Liver (tissue), 9 donors: ENCODE data around the gene POMGNT1. TPM values are rescaled to one million over a fixed set of nuclear protein-coding genes. Genes with fewer than 3 reads are reported as not detected.

ENCODE experiments used
- DNase-seq: peaks from one replicate; pipeline ENCODE4 v3.0.0-alpha.2; 2017; ENCODE audit warnings: low spot score
- H3K27ac ChIP-seq, 2 donors: one replicate each; pipeline ENCODE4 v1.7.0; 2013; ENCODE audit warnings: inconsistent platforms in 2 of 2, low read length in 2 of 2, control low read depth in 1 of 2, low read depth in 1 of 2, mild to moderate bottlenecking in 1 of 2
- H3K27me3 ChIP-seq, 4 donors: one replicate each; pipeline versions ENCODE4 v1.6.1 to v1.7.0; 2013; ENCODE audit warnings: low read length in 3 of 4, inconsistent platforms in 1 of 4, mild to moderate bottlenecking in 1 of 4, moderate library complexity in 1 of 4; ENCODE audit not compliant: control insufficient read depth in 4 of 4, insufficient read depth in 4 of 4
- H3K36me3 ChIP-seq, 4 donors: one replicate each; pipeline versions ENCODE4 v1.6.1 to v1.7.0; 2013; ENCODE audit warnings: low read length in 3 of 4, mild to moderate bottlenecking in 3 of 4, low read depth in 1 of 4, moderate library complexity in 1 of 4; ENCODE audit not compliant: control insufficient read depth in 4 of 4, insufficient read depth in 3 of 4
- H3K4me1 ChIP-seq, 4 donors: one replicate each; pipeline versions ENCODE4 v1.6.1 to v1.7.0; 2013; ENCODE audit warnings: low read length in 3 of 4, mild to moderate bottlenecking in 3 of 4, moderate library complexity in 1 of 4; ENCODE audit not compliant: control insufficient read depth in 4 of 4, insufficient read depth in 4 of 4
- H3K4me3 ChIP-seq, 3 donors: one replicate each; pipeline versions ENCODE4 v1.6.1 to v1.7.0; 2013; ENCODE audit warnings: low read length in 3 of 3, control low read depth in 1 of 3, low read depth in 1 of 3, mild to moderate bottlenecking in 1 of 3
- H3K9ac ChIP-seq, 2 donors: one replicate each; pipeline ENCODE4 v1.7.0; 2013; ENCODE audit warnings: low read length in 2 of 2, mild to moderate bottlenecking in 2 of 2, moderate library complexity in 2 of 2, control low read depth in 1 of 2, low read depth in 1 of 2
- H3K9me3 ChIP-seq, 4 donors: one replicate each; pipeline versions ENCODE4 v1.6.1 to v1.7.0; 2013; ENCODE audit warnings: low read length in 3 of 4; ENCODE audit not compliant: control insufficient read depth in 4 of 4
- EGR1 ChIP-seq, 2 donors: IDR thresholded peaks; 2 replicates each; pipeline ENCODE4 v1.6.1; 2016 to 2018; ENCODE audit warnings: antibody characterized with exemption in 2 of 2, low read depth in 2 of 2
- FOXA1 ChIP-seq: IDR thresholded peaks from 2 replicates; pipeline ENCODE4 v1.6.1; 2016; ENCODE audit warnings: antibody characterized with exemption
- FOXA2 ChIP-seq: IDR thresholded peaks from 2 replicates; pipeline ENCODE4 v1.6.1; 2016; ENCODE audit warnings: antibody characterized with exemption
- HNF4G ChIP-seq: IDR thresholded peaks from 2 replicates; pipeline ENCODE4 v1.6.1; 2016; ENCODE audit warnings: antibody characterized with exemption
- JUND ChIP-seq, 2 donors: IDR thresholded peaks; 2 replicates each; pipeline ENCODE4 v1.6.1; 2016; ENCODE audit warnings: antibody characterized with exemption in 2 of 2
- NR2F2 ChIP-seq: IDR thresholded peaks from 2 replicates; pipeline ENCODE4 v1.6.1; 2016; ENCODE audit warnings: antibody characterized with exemption
- RAD21 ChIP-seq, 2 donors: IDR thresholded peaks; 2 replicates each; pipeline ENCODE4 v1.6.1; 2016; ENCODE audit warnings: antibody characterized with exemption in 2 of 2, mild to moderate bottlenecking in 2 of 2
- RXRA ChIP-seq, 2 donors: IDR thresholded peaks; 2 replicates each; pipeline ENCODE4 v1.6.1; 2017 to 2018; ENCODE audit warnings: antibody characterized with exemption in 2 of 2, mild to moderate bottlenecking in 1 of 2
- SP1 ChIP-seq: IDR thresholded peaks from 2 replicates; pipeline ENCODE4 v1.6.1; 2018; ENCODE audit warnings: antibody characterized with exemption, mild to moderate bottlenecking
- WGBS: extraction: QIAGEN DNeasy Blood & Tissue Kit; methylation state at CpG from one replicate; pipeline ENCODE4 v1.1.7; 2013; 5-methylcytosine and 5-hydroxymethylcytosine counted together
- polyA plus RNA-seq, 2 donors: library from polyadenylated mRNA; stranded (reverse) in 1 of 2; unstranded in 1 of 2; fragments of 200-250 nt in 1 of 2; fragments of >200 nt in 1 of 2; fragmentation: Nextera tagmentation in 1 of 2; extraction: Ambion mirVana in 1 of 2; gene quantifications; one replicate each; pipeline versions ENCODE4 v1.2.1 to v1.2.3, GENCODE V29; 2013 to 2015
- total RNA-seq, 2 donors: library from RNA; depleted of rRNA; stranded (reverse); fragments of >200 nt; gene quantifications; one replicate each; pipeline ENCODE4 v1.2.3, GENCODE V29; 2014
- TF ChIP-seq, protein P1 (sequence below): fragments of 150-350 bp; IDR thresholded peaks from 2 replicates; pipeline ENCODE4 v1.5.1; 2017; ENCODE audit warnings: improper control_type of control experiment, low read depth, low read length; ENCODE audit not compliant: missing input control
- TF ChIP-seq, protein P2 (sequence below): IDR thresholded peaks from 2 replicates; pipeline ENCODE4 v1.6.1; 2016; ENCODE audit warnings: antibody characterized with exemption
- TF ChIP-seq, protein P3 (sequence below): IDR thresholded peaks from 2 replicates; pipeline ENCODE4 v1.6.1; 2016; ENCODE audit warnings: antibody characterized with exemption
- donor health status: healthy.
- donor health status: healthy.
- donor health status: healthy.
- donor health status: healthy.
- donor health status: healthy.

The POMGNT1 gene
- total and polyA plus RNA-seq, 4 donors = 10.3 to 32.0 (median 31.0) TPM

DNA sequence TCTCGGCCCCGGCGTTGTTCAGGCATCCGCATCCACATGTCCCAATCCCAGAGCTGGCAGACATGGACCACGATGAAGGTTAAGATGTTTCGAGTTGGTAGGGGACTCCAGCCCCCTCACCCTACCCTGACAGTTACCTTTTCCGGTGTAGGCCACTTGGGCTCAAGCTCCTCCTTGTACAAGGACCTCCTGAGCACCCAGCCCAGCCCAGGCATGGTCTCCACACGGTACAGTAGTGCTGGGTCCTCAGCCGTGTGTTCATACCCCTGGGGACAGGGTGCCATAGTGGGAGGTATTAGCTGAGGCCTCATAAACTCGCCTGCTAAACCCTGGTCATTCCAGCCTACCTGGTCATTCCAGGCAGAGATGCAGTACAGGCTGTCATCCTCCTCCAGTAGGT lies 6.1 kb downstream of the POMGNT1 start:
- Histone ChIP-seq H3K27me3 (no peaks in the 10 kb centered on the region), H3K4me3 (no peak overlapping the region), H3K9me3 (no peaks in the 10 kb centered on the region), H3K4me1 (peaks cover 2 to 41% (median 24%) of the 10 kb centered on the region in 4 donors), H3K27ac (no peak overlapping the region), H3K9ac (no peak overlapping the region), H3K36me3 (peaks cover 11 to 38% (median 29%) of the 10 kb centered on the region in 4 donors)
- no peak for DNase-seq
- TF ChIP-seq RAD21 (IDR thresholded peaks at IDR 0.05) (no peak), FOXA1 (no peak), EGR1 (IDR thresholded peaks at IDR 0.05; ENCODE audit: low read depth in 2 of 2) (no peak), FOXA2 (no peak), NR2F2 (no peak), JUND (IDR thresholded peaks at IDR 0.05) (no peak), RXRA (IDR thresholded peaks at IDR 0.05) (no peak)
- TF ChIP-seq, protein P1, sequence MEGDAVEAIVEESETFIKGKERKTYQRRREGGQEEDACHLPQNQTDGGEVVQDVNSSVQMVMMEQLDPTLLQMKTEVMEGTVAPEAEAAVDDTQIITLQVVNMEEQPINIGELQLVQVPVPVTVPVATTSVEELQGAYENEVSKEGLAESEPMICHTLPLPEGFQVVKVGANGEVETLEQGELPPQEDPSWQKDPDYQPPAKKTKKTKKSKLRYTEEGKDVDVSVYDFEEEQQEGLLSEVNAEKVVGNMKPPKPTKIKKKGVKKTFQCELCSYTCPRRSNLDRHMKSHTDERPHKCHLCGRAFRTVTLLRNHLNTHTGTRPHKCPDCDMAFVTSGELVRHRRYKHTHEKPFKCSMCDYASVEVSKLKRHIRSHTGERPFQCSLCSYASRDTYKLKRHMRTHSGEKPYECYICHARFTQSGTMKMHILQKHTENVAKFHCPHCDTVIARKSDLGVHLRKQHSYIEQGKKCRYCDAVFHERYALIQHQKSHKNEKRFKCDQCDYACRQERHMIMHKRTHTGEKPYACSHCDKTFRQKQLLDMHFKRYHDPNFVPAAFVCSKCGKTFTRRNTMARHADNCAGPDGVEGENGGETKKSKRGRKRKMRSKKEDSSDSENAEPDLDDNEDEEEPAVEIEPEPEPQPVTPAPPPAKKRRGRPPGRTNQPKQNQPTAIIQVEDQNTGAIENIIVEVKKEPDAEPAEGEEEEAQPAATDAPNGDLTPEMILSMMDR = no peak
- TF ChIP-seq, protein P2, sequence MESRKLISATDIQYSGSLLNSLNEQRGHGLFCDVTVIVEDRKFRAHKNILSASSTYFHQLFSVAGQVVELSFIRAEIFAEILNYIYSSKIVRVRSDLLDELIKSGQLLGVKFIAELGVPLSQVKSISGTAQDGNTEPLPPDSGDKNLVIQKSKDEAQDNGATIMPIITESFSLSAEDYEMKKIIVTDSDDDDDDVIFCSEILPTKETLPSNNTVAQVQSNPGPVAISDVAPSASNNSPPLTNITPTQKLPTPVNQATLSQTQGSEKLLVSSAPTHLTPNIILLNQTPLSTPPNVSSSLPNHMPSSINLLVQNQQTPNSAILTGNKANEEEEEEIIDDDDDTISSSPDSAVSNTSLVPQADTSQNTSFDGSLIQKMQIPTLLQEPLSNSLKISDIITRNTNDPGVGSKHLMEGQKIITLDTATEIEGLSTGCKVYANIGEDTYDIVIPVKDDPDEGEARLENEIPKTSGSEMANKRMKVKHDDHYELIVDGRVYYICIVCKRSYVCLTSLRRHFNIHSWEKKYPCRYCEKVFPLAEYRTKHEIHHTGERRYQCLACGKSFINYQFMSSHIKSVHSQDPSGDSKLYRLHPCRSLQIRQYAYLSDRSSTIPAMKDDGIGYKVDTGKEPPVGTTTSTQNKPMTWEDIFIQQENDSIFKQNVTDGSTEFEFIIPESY = no peak
- TF ChIP-seq, protein P3, sequence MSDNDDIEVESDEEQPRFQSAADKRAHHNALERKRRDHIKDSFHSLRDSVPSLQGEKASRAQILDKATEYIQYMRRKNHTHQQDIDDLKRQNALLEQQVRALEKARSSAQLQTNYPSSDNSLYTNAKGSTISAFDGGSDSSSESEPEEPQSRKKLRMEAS = no peak
- 95% methylated on average over 10 of the region's 10 CpGs for WGBS

DNA sequence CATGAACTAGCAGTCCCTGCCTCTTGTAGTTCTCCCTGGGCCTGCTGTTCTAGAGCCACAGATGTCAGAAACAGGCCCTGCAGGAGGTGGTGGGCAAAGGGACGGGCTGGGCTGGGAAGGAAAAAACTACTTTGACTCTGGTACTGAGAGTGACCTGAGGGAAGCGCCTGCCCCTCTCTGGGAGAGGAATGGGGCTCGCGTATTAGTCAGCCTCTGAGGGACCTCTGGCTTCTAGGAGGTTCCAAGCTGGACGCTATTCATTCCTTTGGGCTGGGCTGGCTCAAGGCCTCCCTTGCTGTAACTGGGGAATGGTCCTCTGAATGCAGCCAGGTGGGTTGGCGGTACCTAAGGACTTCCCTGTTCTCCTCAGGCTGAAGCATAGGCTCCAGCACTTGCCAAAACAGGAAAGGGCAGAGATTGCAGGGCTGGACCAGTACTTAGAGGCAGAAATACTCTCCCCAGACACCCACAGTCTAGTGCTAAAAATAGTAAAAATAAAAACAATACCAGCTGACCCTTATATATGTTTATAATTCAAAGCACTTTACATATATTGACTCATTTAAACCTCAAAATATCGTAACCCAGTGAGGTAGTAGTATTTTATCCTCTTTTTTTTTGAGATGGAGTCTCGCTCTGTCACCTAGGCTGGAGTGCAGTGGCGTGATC lies 7.1 kb downstream of the POMGNT1 start:
- 96% methylated on average over 9 of the region's 9 CpGs for WGBS
- TF ChIP-seq RAD21 (IDR thresholded peaks at IDR 0.05) (no peak), SP1 (no peak), HNF4G (no peak), FOXA2 (no peak), EGR1 (IDR thresholded peaks at IDR 0.05; ENCODE audit: low read depth in 2 of 2) (no peak)
- TF ChIP-seq, protein P1 = no peak
- Histone ChIP-seq H3K4me3 (no peak overlapping the region), H3K27ac (no peak overlapping the region), H3K9me3 (no peaks in the 10 kb centered on the region), H3K9ac (no peak overlapping the region), H3K4me1 (peaks cover 2 to 31% (median 17%) of the 10 kb centered on the region in 4 donors), H3K27me3 (no peaks in the 10 kb centered on the region), H3K36me3 (peaks cover 11 to 36% (median 26%) of the 10 kb centered on the region in 4 donors)
- no peak for DNase-seq
